ENCODE measurements around the gene DNAJC22. TPM values are rescaled to one million over a fixed set of nuclear protein-coding genes. Genes with fewer than 3 reads are reported as not detected.
A peak's percentile ranks its signal among the peaks of the same experiment; 100 is the strongest.
"Not testable (repeated sequence)": the region's sequence is repeated elsewhere in the genome, so short reads cannot be mapped to it uniquely, and the experiment has no call there.

Gene DNAJC22
- total and polyA plus RNA-seq, 7 donors, result under 0.01 to 12.8 (median 2.5) TPM; not detected in 1

DNA sequence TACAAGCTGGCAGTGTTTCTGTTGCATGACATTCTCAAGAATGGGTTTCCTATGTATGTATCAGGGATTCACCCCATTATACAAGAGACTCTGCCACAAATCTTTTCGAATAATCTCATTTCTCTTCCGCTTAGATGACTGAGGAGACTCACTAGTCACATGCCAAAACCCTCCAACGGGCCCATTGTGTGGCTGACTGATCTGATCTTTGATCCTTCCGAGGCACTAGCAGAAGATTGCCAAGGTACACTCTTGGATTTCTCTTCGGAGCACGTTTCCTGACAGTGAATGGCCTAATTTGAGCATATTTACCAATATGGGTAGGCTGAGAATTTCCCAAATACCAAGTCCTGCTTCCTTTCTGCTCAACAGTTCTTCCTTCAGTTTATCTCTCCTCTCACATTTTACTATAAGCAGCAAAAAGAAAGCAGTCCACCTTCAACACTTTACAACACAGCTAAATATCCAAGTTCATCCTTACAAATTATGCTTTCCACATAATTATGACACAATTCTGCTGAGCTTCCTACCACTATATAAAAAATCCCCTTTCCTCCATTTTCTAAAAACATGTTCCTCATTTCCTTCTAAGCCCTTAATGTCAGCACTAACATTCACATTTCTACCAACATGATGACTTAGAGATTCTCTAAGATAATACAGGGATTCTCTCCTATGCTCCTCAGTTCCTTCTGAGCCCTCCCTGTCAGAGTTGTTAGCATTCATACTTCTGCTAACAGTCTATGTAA is 40.8 kb upstream of the DNAJC22 start:
- H3K4me1 ChIP-seq, result no peaks in the 10 kb centered on the region
- H3K4me3 ChIP-seq, result no peak overlapping the region
- H3K36me3 ChIP-seq, result no peaks in the 10 kb centered on the region
- 40 to 70% methylated on average over 6 of the region's 6 CpGs for WGBS, 2 donors
- no peak for TF ChIP-seq EP300 (IDR thresholded peaks at IDR 0.05)
- no peak for TF ChIP-seq POLR2AphosphoS5 (IDR thresholded peaks at IDR 0.05)
- TF ChIP-seq, protein P1, sequence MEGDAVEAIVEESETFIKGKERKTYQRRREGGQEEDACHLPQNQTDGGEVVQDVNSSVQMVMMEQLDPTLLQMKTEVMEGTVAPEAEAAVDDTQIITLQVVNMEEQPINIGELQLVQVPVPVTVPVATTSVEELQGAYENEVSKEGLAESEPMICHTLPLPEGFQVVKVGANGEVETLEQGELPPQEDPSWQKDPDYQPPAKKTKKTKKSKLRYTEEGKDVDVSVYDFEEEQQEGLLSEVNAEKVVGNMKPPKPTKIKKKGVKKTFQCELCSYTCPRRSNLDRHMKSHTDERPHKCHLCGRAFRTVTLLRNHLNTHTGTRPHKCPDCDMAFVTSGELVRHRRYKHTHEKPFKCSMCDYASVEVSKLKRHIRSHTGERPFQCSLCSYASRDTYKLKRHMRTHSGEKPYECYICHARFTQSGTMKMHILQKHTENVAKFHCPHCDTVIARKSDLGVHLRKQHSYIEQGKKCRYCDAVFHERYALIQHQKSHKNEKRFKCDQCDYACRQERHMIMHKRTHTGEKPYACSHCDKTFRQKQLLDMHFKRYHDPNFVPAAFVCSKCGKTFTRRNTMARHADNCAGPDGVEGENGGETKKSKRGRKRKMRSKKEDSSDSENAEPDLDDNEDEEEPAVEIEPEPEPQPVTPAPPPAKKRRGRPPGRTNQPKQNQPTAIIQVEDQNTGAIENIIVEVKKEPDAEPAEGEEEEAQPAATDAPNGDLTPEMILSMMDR (IDR thresholded peaks at IDR 0.05), result no peak
- TF ChIP-seq POLR2A (IDR thresholded peaks at IDR 0.05), result no peak
- H3K9me3 ChIP-seq, result no peaks in the 10 kb centered on the region
- no peak overlapping the region for H3K27ac ChIP-seq
- intact Hi-C loops (cut with DNase I), result no loop called here
- peaks cover 0 to 41% (median 11%) of the 10 kb centered on the region in 3 donors for H3K27me3 ChIP-seq
- DNase-seq, result peak; percentile 39

DNA sequence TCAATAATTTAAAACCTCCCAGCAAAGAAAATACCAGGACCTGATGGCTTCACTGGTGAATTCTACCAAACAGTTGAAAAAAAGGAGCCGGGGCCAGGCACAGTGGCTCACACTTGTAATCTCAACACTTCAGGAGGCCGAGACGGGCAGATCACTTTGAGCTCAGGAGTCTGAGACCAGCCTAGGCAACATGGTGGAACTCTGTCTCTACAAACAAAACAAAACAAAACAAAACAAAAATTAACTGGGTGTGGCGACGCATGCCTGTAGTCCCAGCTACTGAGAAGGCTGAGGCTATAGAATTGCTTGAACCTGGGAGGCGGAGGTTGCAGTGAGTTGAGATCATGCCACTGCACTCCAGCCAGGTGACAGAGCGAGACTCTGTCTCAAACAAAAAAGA is 37.3 kb upstream of the DNAJC22 start:
- Histone ChIP-seq H3K9me3 (no peaks in the 10 kb centered on the region), H3K27me3 (peaks cover 0 to 27% (median 0%) of the 10 kb centered on the region in 3 donors), H3K4me3 (no peak overlapping the region), H3K27ac (no peak overlapping the region), H3K36me3 (no peaks in the 10 kb centered on the region), H3K4me1 (no peaks in the 10 kb centered on the region)
- DNase-seq, result peak; percentile 42
- TF ChIP-seq, protein P1 (IDR thresholded peaks at IDR 0.05), result no peak
- TF ChIP-seq EP300 (IDR thresholded peaks at IDR 0.05) (no peak), POLR2AphosphoS5 (IDR thresholded peaks at IDR 0.05) (no peak), POLR2A (IDR thresholded peaks at IDR 0.05) (no peak)
- WGBS, 2 donors, result 80 to 88% methylated on average over 7 of the region's 7 CpGs
- intact Hi-C loops (cut with DNase I), result no loop called here

DNA sequence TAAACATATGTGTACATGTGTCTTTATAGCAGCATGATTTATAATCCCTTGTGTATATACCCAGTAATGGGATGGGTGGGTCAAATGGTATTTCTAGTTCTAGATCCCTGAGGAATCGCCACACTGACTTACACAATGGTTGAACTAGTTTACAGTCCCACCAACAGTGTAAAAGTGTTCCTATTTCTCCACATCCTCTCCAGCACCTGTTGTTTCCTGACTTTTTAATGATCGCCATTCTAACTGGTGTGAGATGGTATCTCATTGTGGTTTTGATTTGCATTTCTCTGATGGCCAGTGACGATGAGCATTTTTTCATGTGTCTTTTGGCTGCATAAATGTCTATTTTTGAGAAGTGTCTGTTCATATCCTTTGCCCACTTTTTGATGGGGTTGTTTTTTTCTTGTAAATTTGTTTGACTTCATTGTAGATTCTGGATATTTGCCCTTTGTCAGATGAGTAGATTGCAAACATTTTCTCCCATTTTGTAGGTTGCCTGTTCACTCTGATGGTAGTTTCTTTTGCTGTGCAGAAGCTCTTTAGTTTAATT is 36.2 kb upstream of the DNAJC22 start:
- H3K4me3 ChIP-seq; H3K36me3 ChIP-seq; H3K27ac ChIP-seq; DNase-seq; H3K4me1 ChIP-seq; intact Hi-C loops (cut with DNase I); H3K9me3 ChIP-seq: not testable (repeated sequence)
- peaks cover 0 to 27% (median 0%) of the 10 kb centered on the region in 3 donors for H3K27me3 ChIP-seq
- 32 to 50% methylated on average over 2 of the region's 3 CpGs for WGBS, 2 donors

DNA sequence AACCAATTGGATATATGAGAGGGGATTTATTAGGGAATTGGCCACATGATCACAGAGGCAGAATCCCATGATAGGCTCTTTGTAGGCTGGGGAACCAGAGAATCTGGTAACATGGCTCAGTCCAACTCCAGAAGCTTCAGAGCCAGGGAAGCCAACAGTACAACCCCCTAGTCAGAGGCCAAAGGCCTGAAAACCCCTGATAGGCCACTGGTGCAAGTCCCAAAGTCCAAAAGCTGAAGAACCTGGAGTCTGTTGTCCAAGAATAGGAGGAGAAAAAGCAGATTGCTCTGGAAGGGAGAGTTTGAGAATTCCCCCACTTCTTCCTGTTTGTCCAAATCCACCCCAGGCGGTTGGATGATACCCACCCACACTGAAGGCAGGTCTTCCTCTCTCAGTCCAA is 31.9 kb upstream of the DNAJC22 start:
- TF ChIP-seq POLR2A (IDR thresholded peaks at IDR 0.05), result no peak
- TF ChIP-seq EP300 (IDR thresholded peaks at IDR 0.05), result no peak
- TF ChIP-seq POLR2AphosphoS5 (IDR thresholded peaks at IDR 0.05), result no peak
- TF ChIP-seq, protein P1 (IDR thresholded peaks at IDR 0.05), result no peak
- intact Hi-C loops (cut with DNase I), result no loop called here
- no peaks in the 10 kb centered on the region for H3K4me1 ChIP-seq
- no peaks in the 10 kb centered on the region for H3K9me3 ChIP-seq
- H3K27me3 ChIP-seq, result peaks cover 0 to 7% (median 0%) of the 10 kb centered on the region in 3 donors
- no peak overlapping the region for H3K27ac ChIP-seq
- H3K4me3 ChIP-seq, result no peak overlapping the region
- no peaks in the 10 kb centered on the region for H3K36me3 ChIP-seq
- WGBS, 2 donors, result 86 to 89% methylated on average over 1 of the region's 1 CpG
- no peak for DNase-seq

DNA sequence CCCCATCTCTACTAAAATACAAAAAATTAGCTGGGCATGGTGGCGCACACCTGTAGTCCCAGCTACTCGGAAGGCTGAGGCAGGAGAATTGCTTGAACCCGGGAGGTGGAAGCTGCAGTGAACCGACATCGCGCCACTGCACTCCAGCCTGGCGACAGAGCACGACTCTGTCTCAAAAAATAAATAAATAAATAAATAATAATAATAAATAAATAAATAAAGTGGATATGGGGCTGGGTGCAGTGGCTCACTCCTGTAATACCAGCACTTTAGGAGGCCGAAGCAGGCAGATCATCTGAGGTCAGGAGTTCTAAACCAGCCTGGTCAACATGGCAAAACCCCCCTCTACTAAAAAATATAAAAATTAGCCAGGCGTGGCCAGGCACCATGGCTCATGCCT is 29.6 kb upstream of the DNAJC22 start:
- H3K27ac ChIP-seq; H3K4me1 ChIP-seq; H3K4me3 ChIP-seq; H3K27me3 ChIP-seq; H3K9me3 ChIP-seq; DNase-seq; H3K36me3 ChIP-seq; intact Hi-C loops (cut with DNase I): not testable (repeated sequence)
- 94 to 95% methylated on average over 10 of the region's 10 CpGs for WGBS, 2 donors

DNA sequence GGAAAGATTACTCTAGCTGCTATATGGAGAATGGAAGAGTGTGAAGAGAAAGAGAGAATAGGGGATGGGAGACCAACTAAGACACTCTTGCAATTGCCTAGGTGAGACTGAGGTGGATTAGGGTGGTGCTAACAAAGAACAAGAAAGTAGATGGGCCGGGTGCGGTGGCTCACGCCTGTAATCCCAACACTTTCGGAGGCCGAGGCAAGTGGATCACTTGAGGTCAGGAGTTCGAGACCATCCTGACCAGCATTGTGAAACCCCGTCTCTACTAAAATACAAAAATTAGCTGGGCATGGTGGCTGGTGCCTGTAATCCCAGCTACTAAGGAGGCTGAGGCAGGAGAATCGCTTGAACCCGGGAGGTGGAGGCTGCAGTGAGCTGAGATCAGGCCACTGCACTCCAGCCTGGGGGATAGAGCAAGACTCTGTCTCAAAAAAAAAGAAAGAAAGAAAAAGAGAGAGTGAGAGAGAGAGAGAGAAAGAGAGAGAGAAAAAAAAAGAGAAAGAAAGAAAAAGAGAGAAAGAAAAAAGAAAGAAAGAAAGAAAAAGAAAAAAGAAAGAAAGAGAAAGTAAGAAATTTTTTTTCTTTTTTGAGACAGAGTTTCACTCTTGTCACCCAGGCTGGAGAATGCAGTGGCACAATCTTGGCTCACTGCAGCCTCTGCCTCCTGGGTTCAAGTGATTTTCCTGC is 26.1 kb upstream of the DNAJC22 start:
- 94 to 96% methylated on average over 9 of the region's 9 CpGs for WGBS, 2 donors
- H3K36me3 ChIP-seq; H3K4me3 ChIP-seq; H3K27me3 ChIP-seq; H3K9me3 ChIP-seq; H3K27ac ChIP-seq; intact Hi-C loops (cut with DNase I): not testable (repeated sequence)
- DNase-seq, result peak; percentile 38
- H3K4me1 ChIP-seq, result peaks cover 0 to 17% (median 9%) of the 10 kb centered on the region in 4 donors
